GM18951 (cell line): ENCODE results near the gene HERC4.
"Not testable (repeated sequence)": the region's sequence is repeated elsewhere in the genome, so short reads cannot be mapped to it uniquely, and the experiment has no call there.

Experiments
- POLR2A ChIP-seq: IDR thresholded peaks from 4 replicates; pipeline ENCODE4 v1.6.1; 2011; ENCODE audit warnings: mild to moderate bottlenecking; ENCODE audit not compliant: insufficient read length, insufficient read depth; ENCODE audit errors: extremely low read depth
- in situ Hi-C: fragments of 300-500 bp; cut with MboI; formaldehyde crosslinking; loops from one replicate; pipeline ENCODE4 v1.12.0; 2022; ENCODE audit warnings: low sequenced_read_pairs, mixed read lengths, inconsistent platforms; ENCODE audit not compliant: unreplicated experiment

Gene HERC4

DNA sequence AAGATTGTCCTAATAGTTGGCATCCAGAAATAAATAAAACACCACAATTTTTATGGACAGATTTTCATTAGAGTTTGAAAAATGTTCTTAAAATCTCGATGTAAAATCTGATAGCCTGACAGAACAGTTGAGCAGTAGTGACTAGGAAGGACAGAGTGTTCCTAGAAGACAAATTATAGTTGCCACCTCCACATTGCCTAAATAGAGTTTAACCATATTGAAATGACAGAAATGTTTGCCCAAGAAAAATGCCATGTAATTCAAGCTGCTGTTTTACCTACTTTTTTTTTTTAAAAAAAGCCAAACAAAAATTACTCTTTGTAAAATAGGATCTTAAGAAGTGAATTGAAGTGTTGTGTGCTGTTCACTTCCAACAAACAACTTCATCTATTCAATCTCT is 8.9 kb upstream of the HERC4 start:
- in situ Hi-C loops, result no loop called here
- TF ChIP-seq POLR2A, result no peak

DNA sequence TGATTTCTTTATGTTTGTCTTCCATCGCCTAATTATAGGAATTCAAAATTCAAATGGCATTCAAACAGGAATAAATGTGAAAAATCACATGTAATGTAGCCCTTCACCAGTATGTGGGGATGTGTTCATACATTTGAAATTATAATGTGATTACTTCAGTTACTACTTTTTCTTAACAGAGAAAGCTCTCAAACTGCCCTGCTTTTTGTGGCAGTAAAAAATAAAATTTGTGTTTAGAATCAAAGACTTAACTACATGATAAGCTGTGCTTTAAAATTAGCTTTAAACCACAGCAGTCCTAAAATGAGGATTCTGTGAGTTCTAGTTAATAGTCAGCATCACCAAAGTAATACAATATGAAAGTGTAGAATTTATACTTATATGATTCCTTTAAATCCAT is 7.8 kb upstream of the HERC4 start:
- no peak for TF ChIP-seq POLR2A
- in situ Hi-C loops, result no loop called here

DNA sequence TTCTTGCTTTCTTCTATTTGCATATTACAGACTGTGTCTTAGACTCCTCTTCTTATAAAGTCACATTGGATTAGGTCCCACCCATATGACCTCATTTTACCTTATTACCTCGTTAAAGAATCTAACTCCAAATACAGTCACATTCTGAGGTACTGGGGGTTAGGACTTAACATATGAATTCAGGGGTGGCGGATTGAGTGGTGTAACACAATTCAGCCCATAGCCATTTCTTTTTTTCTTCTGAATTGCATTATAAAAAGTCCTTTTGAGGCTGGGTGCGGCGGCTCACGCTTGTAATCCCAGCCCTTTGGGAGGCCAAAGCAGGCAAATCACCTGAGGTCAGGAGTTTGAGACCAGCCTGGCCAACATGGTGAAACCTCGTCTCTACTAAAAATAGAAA is 6.8 kb upstream of the HERC4 start:
- TF ChIP-seq POLR2A, result no peak
- in situ Hi-C loops, result no loop called here

DNA sequence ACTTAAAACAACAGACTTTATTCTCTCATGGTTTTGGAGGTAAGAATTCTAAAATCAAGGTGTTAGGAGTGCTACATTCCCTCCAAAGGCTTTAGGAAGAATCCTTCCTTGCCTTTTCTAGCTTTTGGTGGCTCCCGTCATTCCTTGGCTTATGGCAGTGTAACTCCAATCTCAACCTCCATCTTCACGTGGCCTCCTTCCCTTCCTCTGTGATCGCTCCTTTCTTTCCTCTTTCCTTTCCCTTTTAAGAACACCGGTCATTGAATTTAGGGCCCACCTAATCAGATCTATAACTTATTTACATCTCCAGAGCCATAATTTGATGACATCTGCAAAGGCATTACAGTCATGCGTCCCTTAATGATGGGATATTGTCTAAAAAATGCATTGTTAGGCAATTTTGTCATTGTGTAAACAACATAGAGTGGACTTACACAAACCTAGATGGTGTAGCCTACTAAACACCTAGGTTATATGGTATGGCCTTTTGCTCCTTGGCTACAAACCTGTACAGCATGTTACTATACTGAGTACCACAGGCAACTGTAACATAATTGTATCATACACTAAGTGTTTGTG is 5.9 kb upstream of the HERC4 start:
- in situ Hi-C loops, result no loop called here
- no peak for TF ChIP-seq POLR2A

DNA sequence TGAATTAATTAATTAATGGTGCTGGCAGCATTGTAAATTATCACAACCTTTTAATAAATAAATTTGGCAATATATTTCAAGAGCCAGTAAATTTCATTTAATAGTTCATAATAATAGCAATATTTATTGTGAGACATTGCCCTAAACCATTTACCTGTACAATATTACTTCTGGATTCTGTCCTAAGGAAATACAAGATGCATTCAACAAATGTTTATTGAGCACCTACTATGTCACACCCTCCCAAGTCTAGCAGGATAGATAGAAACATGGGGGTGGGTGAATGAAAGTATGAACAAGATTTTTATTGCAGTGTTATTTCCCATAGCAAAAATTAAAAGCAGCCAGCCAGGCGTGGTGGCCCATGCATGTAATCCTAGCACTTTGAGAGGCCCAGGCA is 4.4 kb upstream of the HERC4 start:
- in situ Hi-C loops, result no loop called here
- TF ChIP-seq POLR2A, result no peak

DNA sequence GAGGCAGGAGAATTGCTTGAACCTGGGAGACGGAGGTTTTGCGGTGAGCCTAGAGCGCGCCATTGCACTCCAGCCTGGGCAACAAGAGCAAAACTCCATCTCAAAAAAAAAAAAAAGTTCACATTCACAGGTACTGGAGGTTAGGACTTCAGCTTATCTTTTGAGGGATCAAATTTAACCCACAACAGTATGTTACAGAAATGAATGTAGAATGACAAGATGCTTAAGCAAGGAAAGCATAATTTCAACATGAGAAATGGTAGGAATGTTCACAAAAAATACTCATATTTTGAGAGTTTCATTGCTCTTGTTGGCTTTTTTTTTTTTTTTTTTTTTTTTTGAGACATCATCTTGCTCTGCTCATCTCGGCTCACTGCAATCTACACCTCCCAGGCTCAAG is 1.9 kb upstream of the HERC4 start:
- no peak for TF ChIP-seq POLR2A
- in situ Hi-C loops, result no loop called here

DNA sequence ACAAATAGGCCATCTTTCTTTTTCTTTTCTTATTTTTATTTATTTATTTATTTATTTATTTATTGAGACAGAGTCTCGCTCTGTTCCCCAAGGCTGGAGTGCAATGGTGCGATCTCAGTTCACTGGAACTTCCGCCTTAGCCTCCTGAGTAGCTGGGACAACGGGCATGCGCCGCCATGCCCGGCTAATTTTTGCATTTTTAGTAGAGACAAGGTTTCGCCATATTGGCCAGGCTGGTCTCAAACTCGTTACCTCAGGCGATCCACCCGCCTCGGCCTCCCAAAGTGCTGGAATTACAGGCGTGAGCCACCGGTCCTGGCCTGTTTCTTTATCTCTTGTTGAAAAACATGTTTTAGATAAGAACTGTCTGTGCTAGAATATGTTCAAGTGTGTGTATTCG is 998 bp upstream of the HERC4 start:
- in situ Hi-C loops, result not testable (repeated sequence)

DNA sequence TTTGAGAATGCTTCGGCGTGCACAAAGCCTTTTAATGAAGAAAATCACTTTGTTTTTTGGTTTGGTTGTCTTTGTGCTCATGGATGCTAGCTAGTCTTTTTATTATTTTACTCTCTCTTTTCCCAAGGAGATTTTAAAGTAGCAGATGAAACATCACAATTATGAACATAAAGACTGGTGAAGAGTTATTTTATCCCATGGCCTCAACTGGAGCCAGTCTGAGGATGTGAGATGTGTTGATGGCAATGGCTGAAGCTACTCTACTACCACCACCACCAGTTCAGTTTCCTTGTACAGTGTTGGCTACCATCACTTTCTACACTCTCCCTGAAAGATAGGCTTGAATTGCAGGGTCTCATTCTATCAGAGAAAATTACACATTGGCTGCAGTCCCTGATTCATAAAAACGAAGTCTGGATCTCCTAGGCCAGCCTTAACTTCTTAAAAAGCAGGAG is 494 bp upstream of the HERC4 start:
- TF ChIP-seq POLR2A, result no peak
- in situ Hi-C loops, result no loop called here

DNA sequence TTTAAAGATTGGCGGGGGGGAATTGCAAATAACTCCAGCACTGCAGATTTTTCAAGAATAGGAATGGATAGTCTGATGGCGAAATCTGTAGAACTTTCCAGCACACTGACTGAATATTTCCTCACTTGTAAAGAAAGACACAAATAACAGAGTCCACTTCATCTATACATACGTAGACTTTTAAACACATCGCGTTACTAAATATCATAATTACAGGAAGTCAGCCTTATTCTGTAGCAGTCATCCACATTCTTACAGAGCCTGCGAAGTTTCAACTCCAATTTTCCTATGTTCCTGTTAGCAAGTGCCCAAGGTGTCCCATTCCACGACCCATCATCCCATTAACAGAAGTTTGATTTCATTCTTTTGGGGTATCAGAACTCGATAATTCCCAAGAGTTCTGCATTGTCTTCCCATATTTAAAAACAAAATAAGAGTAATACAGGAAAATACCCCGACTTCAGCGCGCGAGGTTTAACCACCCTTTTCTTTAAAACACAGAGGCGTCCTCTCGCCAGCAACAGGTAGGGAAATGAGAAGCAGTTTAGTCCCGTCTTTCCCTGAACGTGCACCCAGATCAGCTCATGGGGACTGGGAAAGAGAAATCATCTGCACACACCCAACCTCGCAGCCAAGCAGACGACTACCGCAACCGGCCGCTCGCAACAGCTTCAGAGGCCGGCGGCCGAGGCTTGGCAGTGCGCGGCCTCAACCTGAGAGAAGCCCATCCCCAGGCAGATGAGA is 880 bp downstream of the HERC4 start:
- in situ Hi-C loops, result no loop called here
- TF ChIP-seq POLR2A, result no peak

DNA sequence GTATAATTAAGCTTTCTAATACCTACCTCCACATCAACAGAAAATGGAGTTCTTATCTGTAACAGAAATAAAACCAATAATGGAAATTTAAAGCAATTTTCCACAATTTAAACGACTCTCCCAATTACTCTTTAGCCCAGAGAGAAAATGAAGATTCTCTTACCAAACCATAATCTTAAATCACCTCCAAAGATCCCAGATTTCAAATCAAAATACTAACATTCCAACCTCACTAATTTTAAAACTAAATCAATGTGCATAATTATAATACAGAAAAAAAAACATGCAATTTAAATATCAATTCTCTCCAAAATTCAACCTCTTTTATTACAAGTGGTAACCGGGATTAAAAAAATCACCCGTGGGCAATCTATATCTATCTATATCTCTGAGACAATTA is 1.5 kb downstream of the HERC4 start:
- in situ Hi-C loops, result no loop called here
- no peak for TF ChIP-seq POLR2A

DNA sequence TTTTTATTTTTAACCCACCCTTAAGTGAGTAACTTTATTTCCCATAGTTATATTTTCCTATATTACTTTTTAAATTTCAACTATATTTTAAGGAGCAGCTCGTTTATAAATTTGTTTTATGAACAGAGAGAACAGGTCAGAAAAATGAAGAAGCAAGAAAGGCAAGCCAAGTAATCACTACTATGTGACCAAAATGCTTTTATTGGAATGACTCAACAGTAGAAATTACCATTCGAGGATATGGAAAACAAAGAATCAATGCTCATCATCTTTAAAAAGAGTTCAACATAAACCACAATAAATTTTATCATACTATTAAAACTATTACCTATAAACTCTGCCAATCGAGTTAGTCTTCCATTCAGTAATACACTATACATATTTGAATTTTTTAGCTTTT is 7.6 kb downstream of the HERC4 start:
- in situ Hi-C loops, result no loop called here

DNA sequence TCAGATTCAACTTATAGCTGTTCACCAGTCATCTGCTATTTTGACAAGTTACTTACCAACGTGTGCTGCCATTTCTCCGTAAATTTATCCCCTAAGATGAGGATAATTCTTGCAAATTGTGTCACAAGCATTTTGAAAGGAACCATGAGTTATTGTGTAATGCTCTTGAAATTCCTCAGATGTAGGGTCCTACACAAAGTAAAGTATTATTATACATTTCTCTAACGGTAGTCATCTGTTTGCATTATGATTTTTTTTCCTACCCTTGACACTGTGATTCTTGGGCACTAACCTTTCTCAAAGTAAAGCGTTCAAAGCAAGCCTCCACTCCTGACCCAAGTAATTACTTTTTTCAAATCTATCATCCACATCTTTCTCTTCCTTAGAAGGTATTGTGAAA is 8.1 kb downstream of the HERC4 start:
- in situ Hi-C loops, result no loop called here
- TF ChIP-seq POLR2A, result no peak

More for the DNA sequence above, 7.6 kb downstream of the HERC4 start:
- no peak for TF ChIP-seq POLR2A

DNA sequence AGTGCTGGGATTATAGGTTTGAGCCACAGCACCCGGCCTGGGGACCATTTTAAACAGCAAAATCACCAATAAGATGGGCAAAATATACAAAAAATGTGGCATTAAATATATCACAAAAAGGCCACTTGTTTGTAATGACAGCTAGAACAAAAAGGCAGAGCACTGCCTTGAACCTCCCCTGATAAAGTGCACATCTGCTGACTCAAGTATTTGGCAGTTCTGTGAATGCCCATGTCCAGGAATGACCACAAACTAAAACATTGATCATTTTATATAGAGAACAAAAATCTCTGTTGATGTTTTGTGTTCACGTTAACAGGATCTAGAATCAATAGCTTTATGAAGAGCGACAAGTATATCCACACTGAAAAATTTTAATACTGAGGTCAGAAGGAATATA is 21.5 kb downstream of the HERC4 start:
- in situ Hi-C loops, result no loop called here
- TF ChIP-seq POLR2A, result no peak

DNA sequence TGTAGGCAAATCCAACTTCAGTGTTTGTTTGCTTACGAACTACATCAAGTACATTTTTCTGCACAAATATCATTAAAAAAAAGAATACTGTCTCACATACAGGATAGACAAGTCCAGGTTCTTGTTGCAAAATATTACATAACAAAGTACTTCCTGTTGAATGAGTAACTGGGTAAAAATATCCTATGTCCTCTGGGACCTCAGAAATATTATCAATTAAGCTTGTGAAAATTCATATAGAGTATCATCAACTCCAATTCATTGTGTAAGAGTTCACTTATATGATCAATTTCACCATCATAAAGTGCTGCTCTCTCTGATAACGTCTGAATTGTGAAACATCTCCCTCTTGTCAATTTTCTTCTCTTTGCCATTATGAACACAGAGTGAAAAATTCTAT is 22.6 kb downstream of the HERC4 start:
- TF ChIP-seq POLR2A, result no peak
- in situ Hi-C loops, result no loop called here

DNA sequence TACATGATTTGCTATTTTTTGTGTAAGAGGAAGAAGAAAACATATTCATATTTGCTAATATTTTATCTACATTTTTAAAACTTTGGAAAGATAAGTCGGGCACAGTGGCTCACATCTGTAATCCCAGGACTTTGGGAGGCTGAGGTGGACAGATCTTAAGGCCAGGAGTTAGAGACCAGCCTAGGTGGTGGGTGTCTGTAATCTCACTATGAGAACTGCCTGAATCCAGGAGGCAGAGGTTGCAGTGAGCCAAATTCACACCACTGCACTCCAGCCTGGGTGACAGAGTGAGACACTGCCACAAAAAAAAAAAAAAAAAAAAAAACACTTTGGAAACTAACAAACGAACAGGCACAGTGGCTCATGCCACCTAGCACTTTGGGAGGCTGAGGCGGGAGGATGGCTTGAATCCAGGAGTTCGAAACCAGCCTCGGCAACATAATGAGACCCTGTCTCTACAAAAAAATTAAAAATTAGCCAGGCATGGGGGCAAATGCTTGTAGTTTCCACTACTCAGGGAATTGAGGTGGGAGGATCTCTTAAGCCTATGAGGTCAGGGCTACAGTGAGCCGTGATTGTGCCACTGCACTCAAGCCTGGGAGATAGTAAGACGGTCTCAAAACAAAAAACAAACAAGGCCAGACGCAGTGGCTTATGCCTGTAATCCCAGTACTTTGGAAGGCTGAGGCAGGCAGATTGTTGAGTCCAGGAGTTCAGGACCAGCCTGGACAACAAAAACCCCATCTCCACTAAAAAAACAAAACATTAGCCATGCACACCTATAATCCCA is 25.6 kb downstream of the HERC4 start:
- no peak for TF ChIP-seq POLR2A
- in situ Hi-C loops, result no loop called here
